Fibroblast of skin of left quadriceps (primary cell): Measurements from ENCODE around the gene ACSM6.
"Not testable (repeated sequence)": the region's sequence is repeated elsewhere in the genome, so short reads cannot be mapped to it uniquely, and the experiment has no call there.

Source experiments
- DNase-seq, 2 experiments: peaks; one replicate each; pipeline ENCODE4 v3.0.0-alpha.2; 2013; ENCODE audit warnings: low read depth in 2 of 2

ACSM6 gene

GRCh38 chr10:95193944-95194343, at the start of gene ACSM6:
Gene ACSM6 (plus strand): TSS chr10:95194238. CDS start chr10:95194486, 248 bp downstream.
- DNase-seq = no peak

- no peak for DNase-seq
Measured at GRCh38 chr10:95168694-95169093, 25.3 kb upstream of the ACSM6 start.

GRCh38 chr10:95169522-95169921, 24.5 kb upstream of the ACSM6 start:
- DNase-seq = no peak

GRCh38 chr10:95170790-95171189, 23.2 kb upstream of the ACSM6 start:
- no peak for DNase-seq

GRCh38 chr10:95171336-95171735, 22.7 kb upstream of the ACSM6 start:
- no peak for DNase-seq

- DNase-seq = no peak
Measured at GRCh38 chr10:95172851-95173250, 21.2 kb upstream of the ACSM6 start.

GRCh38 chr10:95176101-95176500, 17.9 kb upstream of the ACSM6 start:
- no peak for DNase-seq

- DNase-seq = no peak
Measured at GRCh38 chr10:95177429-95177828, 16.6 kb upstream of the ACSM6 start.

- DNase-seq = no peak
Measured at GRCh38 chr10:95178266-95178665, 15.8 kb upstream of the ACSM6 start.

GRCh38 chr10:95178797-95179196, 15.2 kb upstream of the ACSM6 start:
- DNase-seq = no peak

- DNase-seq = no peak
Measured at GRCh38 chr10:95181726-95182125, 12.3 kb upstream of the ACSM6 start.

GRCh38 chr10:95183271-95184230, 10.5 kb upstream of the ACSM6 start:
- peak; percentile 43 to 45 for DNase-seq

- DNase-seq = no peak
Measured at GRCh38 chr10:95187617-95188016, 6.4 kb upstream of the ACSM6 start.

GRCh38 chr10:95188593-95188992, 5.4 kb upstream of the ACSM6 start:
- DNase-seq = no peak

- no peak for DNase-seq
Measured at GRCh38 chr10:95196046-95196445, 2.0 kb downstream of the ACSM6 start.

GRCh38 chr10:95201736-95202135, 7.7 kb downstream of the ACSM6 start:
- no peak for DNase-seq

- not testable (repeated sequence) for DNase-seq
Measured at GRCh38 chr10:95202865-95203264, 8.8 kb downstream of the ACSM6 start.

- DNase-seq = no peak
Measured at GRCh38 chr10:95208702-95209391, 14.8 kb downstream of the ACSM6 start.

- DNase-seq = no peak
Measured at GRCh38 chr10:95209509-95210127, 15.6 kb downstream of the ACSM6 start.

GRCh38 chr10:95211606-95212279, 17.7 kb downstream of the ACSM6 start:
- no peak for DNase-seq

GRCh38 chr10:95214369-95214768, 20.3 kb downstream of the ACSM6 start:
- DNase-seq = no peak

GRCh38 chr10:95214793-95215192, 20.8 kb downstream of the ACSM6 start:
- no peak for DNase-seq
